Calu3 (cell line): Measurements from ENCODE around the gene ADI1. TPM values are rescaled to one million over a fixed set of nuclear protein-coding genes. Genes with fewer than 3 reads are reported as not detected.

Source experiments
- BruUV-seq: library from RNA; stranded (reverse); fragments of 400-500 nt; replicated peaks from 2 replicates; lab custom pipeline; 2021; lab: Mats Ljungman, UMichigan
- CTCF ChIA-PET: fragments of 300-600 bp; sonication (Branson Sonifier 250); formaldehyde crosslinking; loops from one replicate; lab custom pipeline; 2022; ENCODE audit warnings: antibody characterized with exemption; lab: Charles Lee
- DNase-seq: peaks from one replicate; pipeline ENCODE4 v3.0.0; 2022
- H3K27ac Mint-ChIP-seq: one replicate; pipeline ENCODE4 v1.8.0; 2022; ENCODE audit warnings: mixed read lengths; ENCODE audit not compliant: unreplicated experiment
- H3K27me3 Mint-ChIP-seq: one replicate; pipeline ENCODE4 v1.8.0; 2022; ENCODE audit warnings: mixed read lengths; ENCODE audit not compliant: unreplicated experiment
- H3K36me3 Mint-ChIP-seq: one replicate; pipeline ENCODE4 v1.8.0; 2022; ENCODE audit warnings: mild to moderate bottlenecking, moderate library complexity, mixed read lengths; ENCODE audit not compliant: insufficient read depth, unreplicated experiment
- H3K4me1 Mint-ChIP-seq: one replicate; pipeline ENCODE4 v1.8.0; 2022; ENCODE audit warnings: mild to moderate bottlenecking, low read depth, mixed read lengths; ENCODE audit not compliant: unreplicated experiment
- H3K4me3 Mint-ChIP-seq: one replicate; pipeline ENCODE4 v1.8.0; 2022; ENCODE audit warnings: mild to moderate bottlenecking, low read depth, moderate library complexity, mixed read lengths; ENCODE audit not compliant: unreplicated experiment
- H3K9me3 Mint-ChIP-seq: one replicate; pipeline ENCODE4 v1.8.0; 2022; ENCODE audit warnings: low read depth, mixed read lengths; ENCODE audit not compliant: unreplicated experiment
- intact Hi-C: fragments of 100-400 bp; cut with micrococcal nuclease; formaldehyde crosslinking; loops from one replicate; pipeline ENCODE4 v1.10.0; 2022; ENCODE audit not compliant: unreplicated experiment
- total RNA-seq: library from RNA; stranded (reverse); gene quantifications from 2 replicates; pipeline ENCODE4 v1.2.3, GENCODE V29; 2022
- TF ChIP-seq, protein P1 (sequence below): fragments of 200-600 bp; IDR thresholded peaks from one replicate; pipeline ENCODE4 v1.8.0; 2022; ENCODE audit warnings: antibody characterized with exemption; ENCODE audit not compliant: unreplicated experiment

Gene ADI1
- total RNA-seq, 1 experiment from 2014 or later, result 32.6 TPM

DNA sequence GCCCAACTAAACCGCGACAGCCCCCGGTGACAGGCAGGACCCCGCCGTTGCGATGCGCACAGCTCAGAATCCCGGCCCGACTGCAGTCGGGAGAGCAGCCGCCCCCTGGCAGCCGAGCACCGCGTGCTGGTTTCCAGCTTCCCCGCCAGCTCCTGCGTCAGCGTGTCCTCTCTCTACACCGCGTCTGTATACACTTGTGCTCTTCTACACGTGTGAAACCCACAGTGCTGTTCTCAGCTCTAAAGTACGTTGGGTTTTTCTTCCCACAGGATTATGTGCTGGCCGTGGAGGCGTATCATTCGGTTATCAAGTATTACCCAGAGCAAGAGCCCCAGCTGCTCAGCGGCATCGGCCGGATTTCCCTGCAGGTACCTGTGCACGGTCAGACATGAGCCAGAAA, 54.0 kb downstream of the ADI1 start:
- TF ChIP-seq, protein P1, sequence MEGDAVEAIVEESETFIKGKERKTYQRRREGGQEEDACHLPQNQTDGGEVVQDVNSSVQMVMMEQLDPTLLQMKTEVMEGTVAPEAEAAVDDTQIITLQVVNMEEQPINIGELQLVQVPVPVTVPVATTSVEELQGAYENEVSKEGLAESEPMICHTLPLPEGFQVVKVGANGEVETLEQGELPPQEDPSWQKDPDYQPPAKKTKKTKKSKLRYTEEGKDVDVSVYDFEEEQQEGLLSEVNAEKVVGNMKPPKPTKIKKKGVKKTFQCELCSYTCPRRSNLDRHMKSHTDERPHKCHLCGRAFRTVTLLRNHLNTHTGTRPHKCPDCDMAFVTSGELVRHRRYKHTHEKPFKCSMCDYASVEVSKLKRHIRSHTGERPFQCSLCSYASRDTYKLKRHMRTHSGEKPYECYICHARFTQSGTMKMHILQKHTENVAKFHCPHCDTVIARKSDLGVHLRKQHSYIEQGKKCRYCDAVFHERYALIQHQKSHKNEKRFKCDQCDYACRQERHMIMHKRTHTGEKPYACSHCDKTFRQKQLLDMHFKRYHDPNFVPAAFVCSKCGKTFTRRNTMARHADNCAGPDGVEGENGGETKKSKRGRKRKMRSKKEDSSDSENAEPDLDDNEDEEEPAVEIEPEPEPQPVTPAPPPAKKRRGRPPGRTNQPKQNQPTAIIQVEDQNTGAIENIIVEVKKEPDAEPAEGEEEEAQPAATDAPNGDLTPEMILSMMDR, result no peak
- peaks cover 32% of the 10 kb centered on the region for H3K36me3 Mint-ChIP-seq
- H3K27ac Mint-ChIP-seq, result no peak overlapping the region
- no TSS peak for BruUV-seq
- CTCF ChIA-PET, result no interaction called here
- intact Hi-C loops, result no loop called here
- H3K27me3 Mint-ChIP-seq, result no peaks in the 10 kb centered on the region
- H3K4me1 Mint-ChIP-seq, result no peaks in the 10 kb centered on the region
- DNase-seq, result no peak
- H3K9me3 Mint-ChIP-seq, result no peaks in the 10 kb centered on the region
- no peak overlapping the region for H3K4me3 Mint-ChIP-seq

DNA sequence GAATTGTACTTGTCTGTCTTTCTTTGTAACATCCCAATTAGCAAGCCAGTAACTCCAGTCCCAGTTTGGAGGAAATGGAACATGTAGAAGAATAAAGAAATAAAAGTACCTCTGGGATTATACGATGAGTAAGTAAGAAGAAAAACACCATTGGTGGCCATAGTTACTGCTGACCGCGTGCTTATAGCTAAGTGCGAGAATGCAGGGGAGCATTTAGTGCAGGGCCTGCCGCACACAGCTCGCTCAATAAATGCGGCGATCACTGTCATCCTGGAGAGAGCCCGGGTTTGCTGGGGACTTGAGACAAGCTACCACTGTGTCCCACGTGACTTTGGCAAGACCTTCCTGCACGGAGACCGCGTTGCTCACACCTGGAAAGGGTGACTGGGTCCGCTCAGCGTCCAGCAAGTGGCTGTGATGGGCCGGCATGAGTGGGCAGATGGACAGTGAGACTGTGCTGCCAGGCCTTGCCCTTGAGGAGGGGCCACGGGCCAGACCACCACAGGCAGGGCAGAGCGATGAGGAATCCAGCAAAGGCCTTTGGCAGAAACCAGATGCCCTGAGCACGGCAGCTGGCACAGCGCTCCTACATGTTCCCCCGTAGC, 54.8 kb downstream of the ADI1 start:
- intact Hi-C loops, result no loop called here
- CTCF ChIA-PET, result interaction anchor here (0.6 kb wide), 1 partner anchor 535 kb away, joined by 7 read pairs; no protein-coding TSS in a partner anchor
- peaks cover 32% of the 10 kb centered on the region for H3K36me3 Mint-ChIP-seq
- no peak overlapping the region for H3K27ac Mint-ChIP-seq
- H3K9me3 Mint-ChIP-seq, result no peaks in the 10 kb centered on the region
- no TSS peak for BruUV-seq
- TF ChIP-seq, protein P1, result no peak
- no peaks in the 10 kb centered on the region for H3K4me1 Mint-ChIP-seq
- no peak for DNase-seq
- H3K27me3 Mint-ChIP-seq, result no peaks in the 10 kb centered on the region
- no peak overlapping the region for H3K4me3 Mint-ChIP-seq

DNA sequence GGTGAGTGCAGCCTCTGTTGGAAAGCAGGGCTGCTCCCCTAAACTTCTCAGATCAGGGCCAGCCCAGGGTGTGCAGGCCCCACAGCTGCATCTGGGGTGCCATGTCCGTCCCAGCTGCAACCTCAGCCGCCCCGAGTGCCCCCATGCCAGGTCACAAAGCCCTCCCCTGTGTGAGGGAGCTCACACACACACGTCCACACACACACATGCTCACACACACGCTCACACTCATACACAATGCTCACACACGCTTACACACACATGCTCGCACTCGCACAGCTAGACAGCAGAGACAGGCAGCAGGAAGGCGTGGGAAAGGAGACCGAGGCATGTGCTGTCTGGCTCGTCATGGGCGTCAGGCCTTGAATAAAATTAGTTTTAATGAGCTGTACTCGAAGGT, 55.4 kb downstream of the ADI1 start:
- TF ChIP-seq, protein P1, result no peak
- no peak overlapping the region for H3K4me3 Mint-ChIP-seq
- no peaks in the 10 kb centered on the region for H3K9me3 Mint-ChIP-seq
- no peaks in the 10 kb centered on the region for H3K4me1 Mint-ChIP-seq
- H3K27ac Mint-ChIP-seq, result no peak overlapping the region
- H3K27me3 Mint-ChIP-seq, result no peaks in the 10 kb centered on the region
- CTCF ChIA-PET, result interaction anchor here (0.6 kb wide), 1 partner anchor 534 kb away, joined by 7 read pairs; no protein-coding TSS in a partner anchor
- no TSS peak for BruUV-seq
- no peak for DNase-seq
- peaks cover 32% of the 10 kb centered on the region for H3K36me3 Mint-ChIP-seq
- intact Hi-C loops, result no loop called here

DNA sequence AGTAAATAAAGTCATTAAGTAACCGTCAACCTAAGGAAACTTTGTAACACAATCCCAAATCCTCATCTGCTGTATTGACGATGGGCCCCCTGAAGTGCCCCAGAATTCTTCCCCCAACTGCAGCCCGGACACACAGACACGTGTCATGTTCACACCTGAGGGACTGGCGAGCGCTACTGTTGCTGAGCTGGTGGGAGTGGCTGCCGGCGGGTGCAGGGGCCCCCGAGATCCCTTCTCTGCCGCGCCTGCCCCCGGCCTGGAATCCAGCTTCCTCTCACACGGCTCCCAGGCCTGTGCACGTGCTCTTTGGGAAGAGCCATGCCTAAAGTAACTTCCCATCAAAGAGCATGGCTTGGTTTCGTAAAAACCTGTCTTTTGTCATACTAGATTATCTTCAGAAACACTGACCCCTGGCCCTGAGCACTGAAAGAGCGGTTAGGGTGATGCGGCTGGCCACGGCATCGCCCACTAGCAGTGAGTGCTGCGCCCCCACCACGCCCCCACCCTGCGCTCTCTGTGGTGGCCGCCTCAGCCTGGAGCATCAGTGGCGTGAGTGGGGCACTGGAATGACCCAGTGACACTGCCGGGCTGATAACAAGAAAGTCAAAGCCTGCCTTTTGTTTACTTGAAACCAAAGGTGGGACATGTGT, 56.0 kb downstream of the ADI1 start:
- no peaks in the 10 kb centered on the region for H3K27me3 Mint-ChIP-seq
- no peak overlapping the region for H3K27ac Mint-ChIP-seq
- no TSS peak for BruUV-seq
- TF ChIP-seq, protein P1, result no peak
- no peak for DNase-seq
- CTCF ChIA-PET, result no interaction called here
- H3K36me3 Mint-ChIP-seq, result peaks cover 27% of the 10 kb centered on the region
- no peaks in the 10 kb centered on the region for H3K9me3 Mint-ChIP-seq
- intact Hi-C loops, result no loop called here
- no peaks in the 10 kb centered on the region for H3K4me1 Mint-ChIP-seq
- no peak overlapping the region for H3K4me3 Mint-ChIP-seq
